Tibial nerve (tissue), 4 donors: Measurements from ENCODE around the gene SEC11A. TPM values are rescaled to one million over a fixed set of nuclear protein-coding genes. Genes with fewer than 3 reads are reported as not detected.

Source experiments
- DNase-seq, 2 donors: peaks; one replicate each; pipeline ENCODE4 v3.0.0-alpha.2; 2019; ENCODE audit warnings: low spot score in 2 of 2
- H3K27ac ChIP-seq, 4 donors: fragments of 200-600 bp; sonication (generic) in 3 of 4; one replicate each; pipeline ENCODE4 v1.5.1; 2017 to 2019; ENCODE audit warnings: mild to moderate bottlenecking in 1 of 4
- H3K27me3 ChIP-seq, 2 donors: fragments of 200-600 bp; sonication (generic) in 1 of 2; one replicate each; pipeline versions ENCODE4 v1.5.1 to v1.6.0; 2017 to 2019
- H3K36me3 ChIP-seq, 3 donors: fragments of 200-600 bp; sonication (generic); one replicate each; pipeline ENCODE4 v1.5.1; 2018 to 2019
- H3K4me1 ChIP-seq, 4 donors: fragments of 200-600 bp; sonication (generic) in 3 of 4; one replicate each; pipeline ENCODE4 v1.5.1; 2017 to 2019
- H3K4me3 ChIP-seq, 4 donors: fragments of 200-600 bp; sonication (generic) in 3 of 4; one replicate each; pipeline ENCODE4 v1.5.1; 2017 to 2019; ENCODE audit warnings: mild to moderate bottlenecking in 1 of 4, moderate library complexity in 1 of 4
- H3K9me3 ChIP-seq, 4 donors: fragments of 200-600 bp; sonication (generic) in 3 of 4; one replicate each; pipeline ENCODE4 v1.5.1; 2017 to 2019
- EP300 ChIP-seq, 2 donors: sonication (generic); formaldehyde crosslinking; IDR thresholded peaks; one replicate each; pipeline ENCODE4 v1.6.1; 2017; ENCODE audit warnings: antibody characterized with exemption in 2 of 2, mild to moderate bottlenecking in 1 of 2
- POLR2A ChIP-seq, 2 donors: fragments of 450-650 bp; IDR thresholded peaks; one replicate each; pipeline ENCODE4 v1.6.1; 2017; ENCODE audit warnings: antibody characterized with exemption in 2 of 2, mild to moderate bottlenecking in 2 of 2, moderate library complexity in 2 of 2
- WGBS, 2 donors: methylation state at CpG; one replicate each; pipeline ENCODE4 v1.1.5; 2018; 5-methylcytosine and 5-hydroxymethylcytosine counted together
- total RNA-seq, 4 donors: library from RNA; depleted of rRNA; stranded (reverse); fragments of >200 nt; gene quantifications; one replicate each; pipeline ENCODE4 v1.1.0, GENCODE V29; 2016
- TF ChIP-seq, protein P1 (sequence below), 5 experiments: fragments of 200-600 bp in 3 of 5; fragments of 450-650 bp in 2 of 5; sonication (generic) in 3 of 5; IDR thresholded peaks; one replicate each; pipeline ENCODE4 v1.5.1; 2016 to 2019; ENCODE audit warnings: antibody characterized with exemption in 5 of 5, mild to moderate bottlenecking in 3 of 5, moderate library complexity in 2 of 5

SEC11A gene
- total RNA-seq, 4 donors from 2014 or later, result 88.2 to 132 (median 119) TPM

- Histone ChIP-seq H3K27ac (no peak overlapping the region), H3K9me3 (no peaks in the 10 kb centered on the region), H3K36me3 (peaks cover 0 to 71% (median 0%) of the 10 kb centered on the region in 3 donors), H3K4me1 (peaks cover 0 to 4% (median 0%) of the 10 kb centered on the region in 4 donors), H3K27me3 (no peaks in the 10 kb centered on the region), H3K4me3 (no peak overlapping the region)
- 92% methylated on average over 3 of the region's 3 CpGs for WGBS, 2 donors
- DNase-seq, result no peak
- TF ChIP-seq, protein P1, sequence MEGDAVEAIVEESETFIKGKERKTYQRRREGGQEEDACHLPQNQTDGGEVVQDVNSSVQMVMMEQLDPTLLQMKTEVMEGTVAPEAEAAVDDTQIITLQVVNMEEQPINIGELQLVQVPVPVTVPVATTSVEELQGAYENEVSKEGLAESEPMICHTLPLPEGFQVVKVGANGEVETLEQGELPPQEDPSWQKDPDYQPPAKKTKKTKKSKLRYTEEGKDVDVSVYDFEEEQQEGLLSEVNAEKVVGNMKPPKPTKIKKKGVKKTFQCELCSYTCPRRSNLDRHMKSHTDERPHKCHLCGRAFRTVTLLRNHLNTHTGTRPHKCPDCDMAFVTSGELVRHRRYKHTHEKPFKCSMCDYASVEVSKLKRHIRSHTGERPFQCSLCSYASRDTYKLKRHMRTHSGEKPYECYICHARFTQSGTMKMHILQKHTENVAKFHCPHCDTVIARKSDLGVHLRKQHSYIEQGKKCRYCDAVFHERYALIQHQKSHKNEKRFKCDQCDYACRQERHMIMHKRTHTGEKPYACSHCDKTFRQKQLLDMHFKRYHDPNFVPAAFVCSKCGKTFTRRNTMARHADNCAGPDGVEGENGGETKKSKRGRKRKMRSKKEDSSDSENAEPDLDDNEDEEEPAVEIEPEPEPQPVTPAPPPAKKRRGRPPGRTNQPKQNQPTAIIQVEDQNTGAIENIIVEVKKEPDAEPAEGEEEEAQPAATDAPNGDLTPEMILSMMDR (IDR thresholded peaks at IDR 0.05), result no peak
- no peak for TF ChIP-seq POLR2A (IDR thresholded peaks at IDR 0.05)
- no peak for TF ChIP-seq EP300 (IDR thresholded peaks at IDR 0.05)
Observed at GRCh38 chr15:84668221-84668982, 47.5 kb downstream of the SEC11A start.

- H3K36me3 ChIP-seq, result peaks cover 0 to 64% (median 0%) of the 10 kb centered on the region in 3 donors
- TF ChIP-seq, protein P1 (IDR thresholded peaks at IDR 0.05), result no peak
- TF ChIP-seq POLR2A (IDR thresholded peaks at IDR 0.05) (no peak), EP300 (IDR thresholded peaks at IDR 0.05) (no peak)
Observed at GRCh38 chr15:84666373-84666772, 49.6 kb downstream of the SEC11A start.

DNA sequence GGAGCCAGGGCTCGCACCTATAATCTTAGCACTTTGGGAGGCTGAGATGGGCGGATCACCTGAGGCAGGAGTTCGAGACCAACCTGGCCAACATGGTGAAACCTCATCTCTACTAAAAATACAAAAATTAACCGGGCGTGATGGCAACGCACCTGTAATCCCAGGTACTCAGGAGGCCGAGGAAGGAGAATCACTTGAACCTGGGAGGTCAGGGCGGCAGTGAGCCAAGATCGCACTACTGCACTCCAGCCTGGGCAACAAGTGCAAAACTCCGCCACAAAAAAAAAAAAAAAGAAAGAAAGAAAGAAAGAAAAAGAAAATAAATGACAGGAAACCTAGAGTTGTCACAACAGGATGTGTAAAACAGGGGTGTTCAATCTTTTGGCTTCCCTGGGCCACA is 54.9 kb downstream of the SEC11A start:
- Histone ChIP-seq H3K27me3 (no peaks in the 10 kb centered on the region), H3K4me1 (peaks cover 0 to 21% (median 5%) of the 10 kb centered on the region in 4 donors), H3K27ac (no peak overlapping the region), H3K9me3 (no peaks in the 10 kb centered on the region), H3K4me3 (no peak overlapping the region), H3K36me3 (peaks cover 0 to 17% (median 0%) of the 10 kb centered on the region in 3 donors)
- no peak for DNase-seq
- 94 to 95% methylated on average over 10 of the region's 10 CpGs for WGBS, 2 donors
- TF ChIP-seq, protein P1 (IDR thresholded peaks at IDR 0.05), result no peak
- TF ChIP-seq POLR2A (IDR thresholded peaks at IDR 0.05) (no peak), EP300 (IDR thresholded peaks at IDR 0.05) (no peak)

More at GRCh38 chr15:84666373-84666772, 49.6 kb downstream of the SEC11A start:
- no peak for DNase-seq
- H3K4me3 ChIP-seq, result no peak overlapping the region
- no peaks in the 10 kb centered on the region for H3K4me1 ChIP-seq
- H3K27ac ChIP-seq, result no peak overlapping the region
- H3K9me3 ChIP-seq, result no peaks in the 10 kb centered on the region
- no peaks in the 10 kb centered on the region for H3K27me3 ChIP-seq
- WGBS, 2 donors, result 88 to 93% methylated on average over 2 of the region's 2 CpGs

- Histone ChIP-seq H3K4me3 (no peak overlapping the region), H3K9me3 (no peaks in the 10 kb centered on the region), H3K36me3 (peaks cover 0 to 8% (median 0%) of the 10 kb centered on the region in 3 donors), H3K4me1 (peaks cover 0 to 30% (median 7%) of the 10 kb centered on the region in 4 donors), H3K27ac (no peak overlapping the region), H3K27me3 (no peaks in the 10 kb centered on the region)
- no peak for DNase-seq
- TF ChIP-seq, protein P1 (IDR thresholded peaks at IDR 0.05), result no peak
- TF ChIP-seq POLR2A (IDR thresholded peaks at IDR 0.05) (no peak), EP300 (IDR thresholded peaks at IDR 0.05) (no peak)
- 76 to 78% methylated on average over 4 of the region's 4 CpGs for WGBS, 2 donors
Observed at GRCh38 chr15:84659904-84660781, 55.8 kb downstream of the SEC11A start.
